Stimulated activated CD4-positive, alpha-beta T cell treated with anti-CD3 and anti-CD28 coated beads, Interleukin-4, amount 100 ng/mL, for 48 hours (primary cell): Measurements from ENCODE around the gene GMNC.

Source experiments
- DNase-seq, 2 donors: peaks; one replicate each; pipeline ENCODE4 v3.0.0-alpha.2; 2020; ENCODE audit warnings: low read depth in 2 of 2

Gene GMNC

DNA sequence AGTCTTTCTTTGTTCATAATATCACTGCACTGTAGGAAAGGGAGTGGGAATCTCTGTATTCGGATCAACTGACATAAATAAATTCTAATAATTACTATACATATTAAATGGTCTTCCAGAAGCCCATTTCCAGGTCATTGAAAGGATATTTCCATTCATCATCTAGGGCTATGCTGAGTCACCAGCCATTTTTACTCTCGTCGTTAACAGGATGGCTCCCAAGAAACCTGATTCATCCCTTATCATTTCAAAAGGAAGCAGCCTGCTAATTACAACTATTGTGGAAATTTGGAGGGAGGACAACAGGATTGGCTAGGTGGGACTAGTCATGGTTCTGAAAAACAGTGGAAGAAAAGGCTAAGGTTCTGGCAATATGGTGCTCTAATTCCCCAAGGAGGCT, 13.6 kb downstream of the GMNC start:
- no peak for DNase-seq

DNA sequence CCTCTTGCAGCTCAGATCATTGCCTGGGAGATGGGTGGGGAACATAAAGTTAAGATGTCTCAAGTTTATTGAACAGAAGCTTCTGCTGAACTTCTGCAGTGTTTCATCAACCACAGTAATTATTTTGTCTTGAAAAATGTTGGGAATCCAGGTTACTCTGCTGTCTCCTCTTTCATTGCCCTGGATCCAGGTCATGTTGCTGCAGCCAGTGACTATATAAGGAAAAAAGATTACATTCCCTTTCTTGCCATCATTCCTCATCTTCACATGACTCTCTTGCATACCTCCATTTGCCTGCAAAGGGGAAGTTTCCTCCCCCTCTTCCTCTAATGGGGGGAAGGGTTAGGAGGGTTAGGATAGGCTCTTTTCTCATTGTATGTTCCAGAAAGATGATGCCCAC, 15.1 kb downstream of the GMNC start:
- DNase-seq, result no peak

DNA sequence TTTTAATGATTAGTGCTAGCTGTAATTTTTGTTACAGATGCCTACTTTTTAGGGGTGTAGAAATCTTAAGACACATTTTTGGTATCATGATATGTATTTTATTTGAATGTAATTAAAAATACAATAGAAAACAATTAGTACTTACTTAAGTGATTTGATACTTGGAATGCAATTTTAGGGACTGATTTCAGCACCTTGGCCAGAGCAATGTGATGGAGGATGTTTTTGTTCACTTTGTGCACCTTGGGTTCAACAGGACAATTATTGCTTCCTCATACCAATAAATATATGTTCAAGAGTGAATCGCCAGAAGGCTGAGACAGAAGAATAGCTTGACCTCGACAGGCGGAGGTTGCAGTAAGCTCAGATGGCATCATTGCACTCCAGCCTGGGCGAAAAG, 22.3 kb downstream of the GMNC start:
- no peak for DNase-seq

- no peak for DNase-seq
Measured at GRCh38 chr3:190831225-190831624, 31.3 kb downstream of the GMNC start.

- DNase-seq, result no peak
Measured at GRCh38 chr3:190830031-190830430, 32.5 kb downstream of the GMNC start.

DNA sequence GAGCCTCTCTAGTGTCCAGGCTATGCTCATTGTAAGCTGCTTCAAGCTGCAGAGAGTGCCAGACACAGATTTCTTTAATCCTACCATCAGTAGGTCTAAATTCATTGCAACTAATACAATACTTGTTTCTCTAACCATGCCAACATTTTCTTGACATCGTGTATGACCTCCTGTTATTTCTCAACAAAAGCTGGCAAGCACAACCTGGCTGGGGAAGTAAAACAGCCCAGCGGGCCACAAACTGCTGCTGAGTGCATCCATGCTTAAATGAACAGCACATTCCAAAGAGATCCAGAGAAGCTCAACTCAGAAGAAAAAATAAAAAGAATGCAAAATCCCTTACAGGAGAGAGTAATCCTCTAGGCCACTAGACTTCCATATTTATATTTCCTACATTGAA, 36.5 kb downstream of the GMNC start:
- no peak for DNase-seq

DNA sequence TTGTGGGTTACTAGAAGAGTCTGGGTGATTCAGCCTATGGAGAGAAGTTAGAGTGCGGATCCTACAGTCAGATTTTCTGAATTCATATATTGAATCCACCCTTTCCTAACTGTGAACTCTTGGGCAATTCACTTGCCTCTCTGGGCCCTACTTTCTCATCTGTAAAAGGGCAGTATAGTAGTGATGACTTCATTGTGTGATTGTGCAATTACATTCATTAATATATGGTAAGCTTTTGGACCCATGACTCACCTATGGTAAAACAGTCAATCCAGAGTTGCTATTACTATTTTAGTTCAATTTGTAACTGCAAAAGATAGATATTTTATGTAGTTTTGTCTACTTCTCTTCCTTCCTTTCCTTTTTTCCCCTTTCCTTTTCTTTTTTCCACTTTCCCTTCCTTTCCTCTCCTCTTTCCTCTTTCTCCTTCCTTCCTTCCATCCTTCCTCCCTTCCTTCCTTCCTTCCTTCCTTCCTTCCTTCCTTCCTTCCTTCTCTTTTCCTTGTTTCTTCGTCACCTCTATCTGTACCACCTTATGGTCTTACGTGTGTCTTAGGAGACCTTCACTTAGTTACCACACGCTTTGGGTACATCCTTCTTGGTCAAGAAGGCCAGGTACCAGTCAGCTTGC, 37.0 kb downstream of the GMNC start:
- DNase-seq, result no peak

DNA sequence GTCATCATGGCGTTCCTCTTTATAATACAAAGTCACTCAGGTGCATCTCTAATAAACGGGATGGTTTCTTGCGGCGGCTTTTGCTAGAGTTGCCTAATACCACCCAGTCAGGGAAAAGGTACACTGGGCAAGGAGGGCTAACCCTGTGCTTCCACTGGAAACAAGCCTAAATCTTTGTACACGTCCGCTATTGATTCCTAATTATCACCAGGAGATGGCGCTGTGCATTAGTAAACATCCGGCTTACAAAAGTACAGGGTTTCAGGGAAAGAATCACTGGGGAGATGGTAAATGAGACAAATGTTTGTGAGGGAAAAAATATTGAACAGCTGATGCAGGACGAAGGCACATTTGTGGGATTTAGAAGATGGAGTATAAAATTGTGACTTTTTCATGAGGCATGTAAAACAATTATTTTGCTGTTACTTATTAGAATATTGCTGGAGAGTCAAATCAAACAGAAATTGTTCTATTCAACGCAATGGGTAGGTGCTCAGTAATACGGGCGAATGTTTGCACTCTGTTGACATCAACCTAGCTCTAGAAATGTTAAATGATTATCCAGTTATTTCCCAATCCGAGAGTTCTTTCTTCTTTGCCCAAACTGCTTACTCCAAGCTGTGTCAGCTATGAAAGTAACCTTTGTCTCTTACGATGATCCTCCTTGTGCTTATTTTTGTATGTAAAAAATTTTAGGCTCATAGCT, 50.6 kb downstream of the GMNC start:
- no peak for DNase-seq

GRCh38 chr3:190810957-190811356, 51.5 kb downstream of the GMNC start:
- no peak for DNase-seq

- DNase-seq, result no peak
Measured at GRCh38 chr3:190809351-190809750, 53.1 kb downstream of the GMNC start.

DNA sequence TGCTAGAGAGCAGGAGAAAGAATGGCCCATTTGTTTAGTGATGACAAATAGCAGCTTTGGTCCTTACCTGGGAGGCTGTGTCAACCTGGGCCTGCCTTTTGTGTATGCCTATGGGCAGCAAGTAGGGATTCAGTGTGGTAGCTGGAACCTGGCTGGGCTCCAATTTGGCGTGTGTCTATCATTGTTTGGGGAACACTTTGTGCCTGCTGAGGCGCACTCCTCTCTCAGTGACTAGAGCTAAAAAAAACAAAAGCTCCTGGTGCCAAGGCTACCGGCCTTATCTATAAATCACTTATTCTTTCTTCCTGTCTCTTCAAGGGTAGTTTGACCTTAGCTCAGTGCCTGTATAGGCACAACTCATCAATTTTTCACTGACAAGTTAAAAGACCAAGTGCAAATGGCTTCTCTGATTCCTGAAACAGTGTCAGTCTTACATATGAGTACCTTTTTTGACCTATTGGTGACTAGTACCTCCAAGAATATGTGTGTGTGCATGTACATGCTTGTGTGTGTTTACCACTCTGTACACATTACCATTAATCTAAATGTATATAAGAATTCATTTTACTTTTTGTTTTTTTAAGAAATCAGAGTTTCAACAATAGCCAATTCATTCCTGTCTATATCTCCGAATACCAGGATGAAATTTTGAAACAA, 54.6 kb downstream of the GMNC start:
- DNase-seq, result no peak
